Stimulated activated CD8-positive, alpha-beta memory T cell treated with anti-CD3 and anti-CD28 coated beads, Interleukin-4, amount 100 ng/mL, for 48 hours (primary cell): Measurements from ENCODE around the gene MARK3.

Source experiments
- DNase-seq: peaks from one replicate; pipeline ENCODE4 v3.0.0-alpha.2; 2020

Gene MARK3

GRCh38 chr14:103367995-103368394 is 17.2 kb upstream of the MARK3 start:
- DNase-seq, result no peak

- DNase-seq, result no peak
Measured at GRCh38 chr14:103370087-103370486, 15.1 kb upstream of the MARK3 start.

- no peak for DNase-seq
Measured at GRCh38 chr14:103372017-103372416, 13.2 kb upstream of the MARK3 start.

GRCh38 chr14:103372552-103373304 is 12.5 kb upstream of the MARK3 start:
- peak; percentile 52 for DNase-seq

GRCh38 chr14:103374121-103374520 is 11.1 kb upstream of the MARK3 start:
- DNase-seq, result no peak

- no peak for DNase-seq
Measured at GRCh38 chr14:103377522-103378037, 7.6 kb upstream of the MARK3 start.

GRCh38 chr14:103378038-103378854 is 7.0 kb upstream of the MARK3 start:
- DNase-seq, result no peak

GRCh38 chr14:103380719-103381377 is 4.4 kb upstream of the MARK3 start:
- DNase-seq, result no peak

- DNase-seq, result no peak
Measured at GRCh38 chr14:103382376-103382775, 2.8 kb upstream of the MARK3 start.

- DNase-seq, result no peak
Measured at GRCh38 chr14:103384450-103385151, 614 bp upstream of the MARK3 start.

GRCh38 chr14:103385929-103386712 is 906 bp downstream of the MARK3 start:
- peak; percentile 56 for DNase-seq

- no peak for DNase-seq
Measured at GRCh38 chr14:103386713-103387329, 1.6 kb downstream of the MARK3 start.

- DNase-seq, result no peak
Measured at GRCh38 chr14:103388664-103389063, 3.4 kb downstream of the MARK3 start.

- no peak for DNase-seq
Measured at GRCh38 chr14:103390605-103391004, 5.4 kb downstream of the MARK3 start.

- peak; percentile 53 for DNase-seq
Measured at GRCh38 chr14:103391048-103391447, 5.8 kb downstream of the MARK3 start.

GRCh38 chr14:103392106-103392505 is 6.9 kb downstream of the MARK3 start:
- no peak for DNase-seq

GRCh38 chr14:103392572-103392971 is 7.4 kb downstream of the MARK3 start:
- no peak for DNase-seq

- no peak for DNase-seq
Measured at GRCh38 chr14:103393070-103393469, 7.9 kb downstream of the MARK3 start.

GRCh38 chr14:103393676-103394626 is 8.7 kb downstream of the MARK3 start:
- no peak for DNase-seq

GRCh38 chr14:103395244-103395643 is 10.0 kb downstream of the MARK3 start:
- DNase-seq, result no peak
